Muscle of leg (tissue), 11 donors: Measurements from ENCODE around the gene FAM118B. TPM values are rescaled to one million over a fixed set of nuclear protein-coding genes. Genes with fewer than 3 reads are reported as not detected.

Experiments
- DNase-seq: peaks from one replicate; pipeline ENCODE4 v3.0.0; 2013
- H3K27ac ChIP-seq: one replicate; pipeline ENCODE4 v1.5.1; 2013; ENCODE audit warnings: mild to moderate bottlenecking, low read length, control low read depth
- H3K27me3 ChIP-seq: one replicate; pipeline ENCODE4 v1.6.1; 2013; ENCODE audit warnings: low read length; ENCODE audit not compliant: control insufficient read depth, insufficient read depth
- H3K36me3 ChIP-seq: one replicate; pipeline ENCODE4 v1.6.1; 2013; ENCODE audit warnings: low read length; ENCODE audit not compliant: control insufficient read depth, insufficient read depth
- H3K4me1 ChIP-seq: one replicate; pipeline ENCODE4 v1.6.1; 2013; ENCODE audit warnings: low read length; ENCODE audit not compliant: control insufficient read depth, insufficient read depth
- H3K4me3 ChIP-seq: one replicate; pipeline ENCODE4 v1.5.1; 2013; ENCODE audit warnings: low read length, control low read depth
- H3K9me3 ChIP-seq: replicated peaks from 2 replicates; pipeline ENCODE4 v1.6.1; 2013; ENCODE audit warnings: low read depth, low read length; ENCODE audit not compliant: control insufficient read depth
- WGBS: methylation state at CpG from one replicate; pipeline ENCODE4 v1.1.5; 2013; ENCODE audit warnings: missing lambda C conversion rate; ENCODE audit not compliant: insufficient coverage; 5-methylcytosine and 5-hydroxymethylcytosine counted together
- polyA plus RNA-seq, 8 donors: library from polyadenylated mRNA; unstranded; fragments of 120-200 nt; gene quantifications; one replicate each; pipeline versions ENCODE4 v1.2.1 to v1.2.3, GENCODE V29; 2013; ENCODE audit warnings: inconsistent platforms in 1 of 8, low replicate concordance in 1 of 8; ENCODE audit not compliant: insufficient read length in 8 of 8, insufficient read depth in 1 of 8
- total RNA-seq: library from RNA; stranded (reverse); fragments of 120-200 nt; gene quantifications from one replicate; pipeline ENCODE4 v1.2.4, GENCODE V29; 2013

Gene FAM118B
- total and polyA plus RNA-seq, 9 donors, result 18.5 to 23.7 (median 20.2) TPM

DNA sequence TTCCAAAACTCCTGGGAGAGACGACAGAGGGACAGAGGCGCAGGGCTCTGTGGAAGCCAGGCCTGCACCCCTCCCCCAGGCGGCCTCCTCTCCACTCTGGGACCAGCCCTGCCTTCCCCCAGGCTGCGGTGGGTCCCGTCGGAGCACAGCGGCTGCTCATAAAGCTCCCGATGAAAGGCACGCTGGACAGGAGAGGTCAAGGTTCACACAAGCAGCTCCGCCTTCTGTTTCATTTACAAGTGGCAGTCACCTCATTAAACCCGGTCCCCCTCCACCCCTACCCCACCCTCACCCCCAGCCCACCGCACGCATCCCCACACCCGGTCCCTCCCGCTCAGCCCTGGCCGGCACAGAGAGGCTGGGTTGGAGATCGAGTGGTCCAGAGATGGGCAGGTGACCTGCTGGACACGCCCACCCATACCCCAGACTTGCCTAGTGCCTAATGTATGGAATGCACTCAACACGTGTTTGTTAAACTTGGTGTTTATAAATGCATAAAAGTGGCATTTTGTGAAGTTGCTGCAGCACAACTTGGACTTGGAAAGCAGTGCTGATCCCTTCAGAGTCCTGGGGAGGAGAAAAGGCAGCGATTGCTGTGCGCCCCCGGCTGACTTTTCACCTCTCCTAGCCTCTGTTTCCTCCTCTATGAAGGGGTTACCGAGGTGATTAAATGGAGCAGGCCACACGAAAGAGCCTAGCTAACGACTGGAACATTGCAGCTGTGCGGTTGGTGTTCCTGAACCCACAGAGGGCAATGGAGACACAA lies 26.1 kb upstream of the FAM118B start:
- Histone ChIP-seq H3K9me3 (peaks cover 5% of the 10 kb centered on the region), H3K4me1 (peaks cover 25% of the 10 kb centered on the region), H3K27me3 (no peaks in the 10 kb centered on the region), H3K36me3 (peaks cover 19% of the 10 kb centered on the region), H3K27ac (no peak overlapping the region), H3K4me3 (no peak overlapping the region)
- no peak for DNase-seq
- WGBS, result 73% methylated on average over 11 of the region's 26 CpGs

DNA sequence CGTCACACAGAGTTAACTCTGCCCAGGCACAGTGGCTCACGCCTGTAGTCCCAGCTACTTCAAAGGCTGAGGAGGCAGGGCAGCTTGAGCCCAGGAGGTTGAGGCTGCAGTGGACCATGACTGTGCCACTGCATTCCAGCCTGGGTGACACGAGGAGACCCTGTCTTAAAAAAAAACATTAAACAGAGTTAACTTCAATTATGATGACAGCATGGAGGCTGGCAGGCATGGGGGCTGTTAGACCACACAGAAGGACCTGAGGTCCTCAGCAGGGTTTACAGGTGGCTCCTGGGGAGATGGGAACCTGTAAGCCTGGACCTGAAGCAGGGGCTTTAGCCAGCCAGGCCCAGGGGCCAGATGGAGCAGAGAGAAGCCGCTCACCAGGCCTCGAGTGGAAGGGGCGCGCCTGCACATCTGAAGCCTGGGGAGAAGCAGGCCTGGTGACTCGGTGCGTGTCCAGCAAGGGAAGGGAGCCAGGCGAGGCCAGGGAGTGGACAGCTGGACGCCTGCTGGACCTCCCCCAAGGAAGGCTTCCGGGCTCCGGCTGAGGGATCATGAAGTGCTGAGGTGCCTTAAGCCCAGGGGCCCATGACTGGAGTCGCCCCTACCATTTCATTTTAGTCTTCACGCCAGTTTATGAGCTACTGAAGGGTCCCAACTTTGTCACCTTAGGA lies 25.4 kb upstream of the FAM118B start:
- H3K4me1 ChIP-seq, result peaks cover 25% of the 10 kb centered on the region
- no peak overlapping the region for H3K27ac ChIP-seq
- H3K27me3 ChIP-seq, result no peaks in the 10 kb centered on the region
- no peaks in the 10 kb centered on the region for H3K9me3 ChIP-seq
- 49% methylated on average over 14 of the region's 15 CpGs for WGBS
- no peak overlapping the region for H3K4me3 ChIP-seq
- peak; percentile 75 for DNase-seq
- H3K36me3 ChIP-seq, result peaks cover 26% of the 10 kb centered on the region

DNA sequence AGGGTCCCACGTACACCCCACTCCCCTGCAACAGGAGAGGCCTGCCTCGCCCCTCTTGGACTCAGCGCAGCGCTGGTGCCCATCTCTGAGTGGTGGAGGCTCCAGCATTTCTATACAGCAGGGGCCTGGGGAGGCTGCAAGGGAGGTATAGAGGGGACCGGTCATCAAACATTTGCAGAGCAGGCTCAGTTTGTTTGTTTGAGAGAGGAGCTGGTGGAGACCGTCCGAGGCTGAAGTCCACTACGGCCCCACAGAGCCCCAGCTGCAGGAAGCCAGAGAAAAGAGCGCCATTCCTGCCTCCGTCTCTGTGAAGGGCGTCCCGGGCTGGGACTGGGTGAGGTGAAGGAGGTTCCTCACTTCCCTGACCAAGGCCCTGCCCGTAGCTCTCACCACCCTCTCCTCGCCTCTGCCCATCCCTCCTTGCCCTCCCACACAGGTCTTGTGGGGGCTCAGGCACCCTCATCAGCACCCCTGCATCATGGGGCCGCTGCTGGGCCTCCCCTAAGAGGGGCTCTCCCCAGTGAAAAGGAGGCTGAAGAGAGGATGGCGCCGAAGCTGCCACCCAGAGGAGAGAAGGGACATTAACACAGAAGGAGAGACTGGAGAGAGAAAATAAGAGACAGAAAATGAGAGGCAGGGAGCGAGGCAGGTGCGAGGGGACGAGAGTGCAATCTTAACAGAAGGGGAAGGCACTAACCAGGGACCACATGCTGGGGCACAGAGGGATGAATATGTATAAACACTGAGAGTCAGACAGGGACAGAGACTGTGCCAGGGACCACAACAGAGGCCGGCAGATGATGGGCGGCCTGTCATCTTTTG lies 24.7 kb upstream of the FAM118B start:
- Histone ChIP-seq H3K4me3 (no peak overlapping the region), H3K4me1 (peaks cover 25% of the 10 kb centered on the region), H3K36me3 (peaks cover 33% of the 10 kb centered on the region), H3K27ac (no peak overlapping the region), H3K9me3 (no peaks in the 10 kb centered on the region), H3K27me3 (no peaks in the 10 kb centered on the region)
- 78% methylated on average over 7 of the region's 22 CpGs for WGBS
- no peak for DNase-seq

DNA sequence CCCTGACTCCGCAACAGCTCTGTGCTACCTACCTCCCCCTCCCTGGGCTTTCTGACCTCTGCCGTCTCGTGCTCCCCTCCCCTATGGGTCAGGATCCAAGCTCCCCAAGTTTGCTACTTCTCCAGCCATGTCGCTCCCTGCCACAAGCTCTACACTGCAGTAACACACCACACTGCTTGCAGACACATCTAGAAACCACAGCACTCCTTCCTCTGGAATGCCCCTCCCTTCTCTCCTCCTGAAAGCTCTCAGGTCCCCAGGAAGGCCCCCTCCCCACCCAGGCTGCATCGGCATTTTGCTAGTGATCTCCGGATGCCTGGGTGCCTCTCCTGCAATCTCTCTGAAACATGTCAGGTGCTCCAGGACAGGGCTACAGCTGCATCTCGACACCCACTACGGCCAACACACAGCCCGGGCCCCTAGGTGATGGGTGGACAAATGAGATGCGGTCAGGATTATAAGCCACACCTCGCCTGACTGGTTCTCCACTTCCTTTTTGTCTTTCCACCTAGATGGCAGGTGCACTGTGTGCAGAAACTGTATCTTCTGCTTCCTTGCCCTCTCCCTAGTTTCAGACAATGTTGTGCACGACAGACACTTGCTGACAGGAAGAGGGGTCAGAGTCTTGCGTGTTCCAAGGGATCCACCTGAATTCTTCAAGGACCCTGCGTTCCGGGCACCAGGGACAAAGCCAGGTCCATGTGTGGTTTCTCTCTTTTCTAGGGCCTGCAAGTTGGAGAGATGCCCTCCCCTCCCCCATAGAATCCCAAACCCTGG lies 23.1 kb upstream of the FAM118B start:
- Histone ChIP-seq H3K27ac (no peak overlapping the region), H3K4me3 (no peak overlapping the region), H3K4me1 (peaks cover 25% of the 10 kb centered on the region), H3K9me3 (no peaks in the 10 kb centered on the region), H3K27me3 (no peaks in the 10 kb centered on the region), H3K36me3 (peaks cover 45% of the 10 kb centered on the region)
- no peak for DNase-seq
- 68% methylated on average over 10 of the region's 15 CpGs for WGBS

DNA sequence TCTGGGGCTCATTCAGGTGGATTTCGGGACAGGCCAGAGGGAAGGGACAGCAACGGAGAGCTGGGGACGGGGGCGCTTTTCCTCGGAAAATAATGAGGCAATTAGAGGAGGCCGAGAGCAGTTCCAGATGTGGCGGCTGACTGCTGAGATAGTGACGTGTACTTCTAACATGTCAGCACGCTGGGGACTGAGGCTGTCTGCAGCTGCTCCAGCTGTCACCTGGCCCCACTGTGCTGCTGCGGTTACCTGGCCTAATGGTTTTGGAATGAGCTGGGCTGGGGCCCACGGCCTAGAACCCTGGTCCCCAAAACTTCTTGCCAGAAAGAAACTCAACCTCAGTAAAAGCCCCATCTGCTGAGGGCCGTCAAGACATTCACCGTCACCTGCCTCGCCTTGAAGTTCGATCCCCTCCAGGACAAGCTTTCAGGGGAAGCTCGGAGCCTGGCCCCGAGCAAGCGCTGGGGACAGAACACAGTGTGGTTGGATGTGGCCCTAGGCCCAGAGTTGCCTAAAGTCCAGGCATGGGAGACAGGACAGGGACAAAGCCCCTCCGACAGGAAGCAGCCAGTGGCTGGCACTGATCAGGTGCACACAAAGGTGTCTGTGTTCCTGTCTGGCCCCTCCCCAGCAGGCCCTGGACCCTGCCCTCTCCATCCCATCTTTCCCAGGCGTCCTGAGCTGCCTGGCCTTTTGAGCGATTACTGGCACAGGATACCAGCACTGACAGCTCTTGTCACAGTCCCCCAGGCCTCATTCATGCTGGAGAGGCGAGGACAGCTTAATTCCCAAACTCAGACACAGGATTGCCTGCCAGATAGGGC lies 22.3 kb upstream of the FAM118B start:
- Histone ChIP-seq H3K4me1 (peaks cover 27% of the 10 kb centered on the region), H3K36me3 (peaks cover 44% of the 10 kb centered on the region), H3K9me3 (no peaks in the 10 kb centered on the region), H3K27ac (no peak overlapping the region), H3K27me3 (no peaks in the 10 kb centered on the region), H3K4me3 (no peak overlapping the region)
- 39% methylated on average over 19 of the region's 22 CpGs for WGBS
- DNase-seq, result peak; percentile 68

DNA sequence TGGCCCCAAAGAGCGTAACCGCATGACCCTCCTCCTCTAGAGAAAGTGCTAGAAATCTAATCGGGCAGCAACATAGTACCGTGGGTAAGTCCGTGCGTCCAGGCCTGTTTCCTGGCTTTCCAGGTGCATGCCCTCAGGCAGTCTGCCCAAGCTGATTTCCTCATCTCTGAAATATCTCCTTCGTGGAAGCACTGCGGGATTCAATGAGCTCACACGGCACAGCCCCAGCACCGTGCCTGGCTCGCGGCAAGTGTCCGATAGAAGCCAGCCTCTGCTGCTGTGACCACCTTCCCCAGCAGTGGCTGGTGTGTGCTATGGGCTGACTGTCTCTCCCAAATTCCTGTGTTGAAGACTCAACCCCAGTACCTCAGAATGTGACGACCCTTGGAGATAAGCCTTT lies 20.8 kb upstream of the FAM118B start:
- no peak overlapping the region for H3K27ac ChIP-seq
- H3K4me3 ChIP-seq, result no peak overlapping the region
- H3K9me3 ChIP-seq, result no peaks in the 10 kb centered on the region
- H3K36me3 ChIP-seq, result peaks cover 48% of the 10 kb centered on the region
- no peak for DNase-seq
- WGBS, result 86% methylated on average over 12 of the region's 14 CpGs
- H3K27me3 ChIP-seq, result no peaks in the 10 kb centered on the region
- peaks cover 25% of the 10 kb centered on the region for H3K4me1 ChIP-seq

DNA sequence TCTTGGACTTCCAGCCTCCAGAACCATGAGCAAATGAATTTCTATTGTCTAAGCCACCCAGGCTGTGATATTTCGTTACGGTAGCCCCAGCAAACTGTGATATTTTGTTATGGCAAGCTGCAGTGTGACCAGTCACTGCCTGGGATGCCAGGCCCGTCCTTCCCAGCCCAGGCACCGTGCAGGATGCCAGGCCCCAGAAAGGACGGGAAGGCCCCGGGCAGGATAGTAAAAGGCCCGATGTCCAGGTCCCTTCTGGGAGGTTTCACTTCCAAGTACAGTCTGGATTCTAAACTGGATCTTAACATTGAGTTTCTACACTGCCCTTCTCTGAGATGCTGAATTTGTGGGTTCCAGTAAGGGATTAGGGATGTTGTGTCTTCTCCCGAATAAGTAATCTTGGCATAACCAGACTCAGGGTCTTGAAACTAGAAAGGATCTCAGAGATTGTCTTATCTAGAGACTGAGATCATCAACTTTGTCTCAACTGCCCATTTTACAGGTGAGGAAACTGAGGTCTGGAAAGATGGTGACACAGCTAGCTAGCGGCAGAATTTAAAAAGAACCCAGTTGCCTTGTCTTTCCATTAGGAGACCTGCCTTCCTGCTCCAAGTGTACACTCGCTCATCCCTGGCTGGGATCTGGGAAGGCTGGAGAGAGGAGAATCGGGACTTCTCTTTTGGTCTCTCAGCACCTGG lies 20.1 kb upstream of the FAM118B start:
- Histone ChIP-seq H3K27ac (no peak overlapping the region), H3K27me3 (no peaks in the 10 kb centered on the region), H3K9me3 (no peaks in the 10 kb centered on the region), H3K36me3 (peaks cover 53% of the 10 kb centered on the region), H3K4me3 (no peak overlapping the region), H3K4me1 (peaks cover 18% of the 10 kb centered on the region)
- 83% methylated on average over 7 of the region's 11 CpGs for WGBS
- DNase-seq, result no peak

DNA sequence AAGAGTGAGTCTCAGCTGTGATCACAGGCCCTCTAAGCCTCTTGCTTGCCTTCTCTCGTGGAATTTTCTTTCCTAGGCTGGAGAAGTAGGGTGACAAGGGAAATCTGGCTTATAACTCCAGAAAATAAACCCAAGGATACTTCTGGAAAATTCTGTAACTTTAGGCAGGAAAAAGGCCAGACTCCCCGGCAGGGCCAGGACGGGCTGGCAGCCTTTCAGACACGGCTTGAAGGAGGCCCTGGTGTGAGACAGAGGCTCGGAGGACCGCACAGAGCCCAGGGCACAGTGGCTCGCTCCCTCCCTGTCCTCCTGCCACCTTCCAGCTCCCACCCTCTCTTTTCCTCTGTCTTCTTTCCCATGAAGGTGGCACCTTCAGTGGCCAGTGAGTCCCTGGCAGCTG lies 19.2 kb upstream of the FAM118B start:
- Histone ChIP-seq H3K36me3 (peaks cover 60% of the 10 kb centered on the region), H3K27me3 (no peaks in the 10 kb centered on the region), H3K4me3 (no peak overlapping the region), H3K4me1 (peaks cover 12% of the 10 kb centered on the region), H3K9me3 (no peaks in the 10 kb centered on the region), H3K27ac (peak overlapping the region; percentile 9)
- 54% methylated on average over 5 of the region's 7 CpGs for WGBS
- DNase-seq, result peak; percentile 44

DNA sequence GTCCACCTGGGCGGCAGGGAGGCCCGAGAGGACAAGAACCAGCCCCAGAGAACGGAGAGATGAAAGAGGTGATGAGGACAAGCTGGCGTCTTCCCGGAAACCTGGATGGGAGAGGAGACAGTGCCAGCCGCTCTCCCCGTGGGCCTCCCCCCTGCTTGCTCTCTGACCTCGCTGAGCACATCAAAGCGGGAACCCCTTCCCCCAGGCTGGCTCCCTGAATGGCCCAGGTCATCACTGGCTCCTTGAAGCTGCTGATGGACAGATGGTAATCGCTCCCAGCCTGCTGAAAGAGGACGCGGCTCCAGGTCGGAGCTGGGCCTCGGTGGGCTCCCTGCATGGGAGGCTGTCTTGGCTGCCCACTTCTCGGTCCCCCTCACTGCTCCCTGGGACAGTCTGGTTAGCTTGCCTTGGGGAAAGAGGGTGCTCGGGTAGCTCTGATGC lies 18.5 kb upstream of the FAM118B start:
- Histone ChIP-seq H3K4me3 (no peak overlapping the region), H3K4me1 (peaks cover 17% of the 10 kb centered on the region), H3K27me3 (no peaks in the 10 kb centered on the region), H3K27ac (no peak overlapping the region), H3K9me3 (no peaks in the 10 kb centered on the region), H3K36me3 (peaks cover 65% of the 10 kb centered on the region)
- no peak for DNase-seq
- 73% methylated on average over 16 of the region's 16 CpGs for WGBS
